Upper lobe of left lung (tissue), 6 donors: ENCODE data around the gene GNS. TPM values are rescaled to one million over a fixed set of nuclear protein-coding genes. Genes with fewer than 3 reads are reported as not detected.
A peak's percentile ranks its signal among the peaks of the same experiment; 100 is the strongest.
"Not testable (repeated sequence)": the region's sequence is repeated elsewhere in the genome, so short reads cannot be mapped to it uniquely, and the experiment has no call there.

Experiments
- ATAC-seq, 2 donors: fragments of 200-7000 bp; cut with Tn5 transposase; one replicate each; pipeline ENCODE4 v1.9.1; 2022; ENCODE audit warnings: mild to moderate bottlenecking in 2 of 2, moderate library complexity in 2 of 2; ENCODE audit not compliant: low FRiP score in 2 of 2
- DNase-seq, 2 donors: peaks; one replicate each; pipeline ENCODE4 v3.0.0-alpha.2; 2019 to 2020
- H3K27ac ChIP-seq, 4 donors: fragments of 200-600 bp; sonication (generic); one replicate each; pipeline ENCODE4 v1.5.1; 2016 to 2019
- H3K27me3 ChIP-seq, 4 donors: fragments of 200-600 bp; sonication (generic); one replicate each; pipeline ENCODE4 v1.5.1; 2017 to 2019
- H3K36me3 ChIP-seq, 4 donors: fragments of 200-600 bp; sonication (generic); one replicate each; pipeline ENCODE4 v1.5.1; 2016 to 2019
- H3K4me1 ChIP-seq, 4 donors: fragments of 200-600 bp; sonication (generic); one replicate each; pipeline ENCODE4 v1.5.1; 2018 to 2019
- H3K4me3 ChIP-seq, 4 donors: fragments of 200-600 bp; sonication (generic); one replicate each; pipeline ENCODE4 v1.5.1; 2017 to 2019; ENCODE audit warnings: mild to moderate bottlenecking in 2 of 4, moderate library complexity in 1 of 4
- H3K9me3 ChIP-seq, 4 donors: fragments of 200-600 bp; sonication (generic); one replicate each; pipeline ENCODE4 v1.5.1; 2018 to 2019
- EP300 ChIP-seq, 4 donors: sonication (generic); formaldehyde crosslinking; IDR thresholded peaks; one replicate each; pipeline ENCODE4 v1.5.1; 2017; ENCODE audit warnings: antibody characterized with exemption in 4 of 4, control low read depth in 2 of 4
- POLR2A ChIP-seq, 4 donors: fragments of 450-650 bp; IDR thresholded peaks; one replicate each; pipeline ENCODE4 v1.5.1; 2016 to 2017; ENCODE audit warnings: antibody characterized with exemption in 4 of 4, mild to moderate bottlenecking in 2 of 4
- POLR2AphosphoS5 ChIP-seq, 2 donors: sonication (generic); formaldehyde crosslinking; IDR thresholded peaks; one replicate each; pipeline ENCODE4 v1.5.1; 2017; ENCODE audit warnings: antibody characterized with exemption in 2 of 2
- WGBS, 2 donors: methylation state at CpG; one replicate each; pipeline ENCODE4 v1.1.5; 2017 to 2018; 5-methylcytosine and 5-hydroxymethylcytosine counted together
- total RNA-seq, 6 donors: library from RNA; depleted of rRNA in 4 of 6; stranded (reverse); fragments of >200 nt in 4 of 6; gene quantifications; one replicate each; pipeline versions ENCODE4 v1.1.0 to v1.2.1, GENCODE V29; 2016 to 2021
- TF ChIP-seq, protein P1 (sequence below), 6 experiments: fragments of 450-650 bp in 4 of 6; fragments of 200-600 bp in 2 of 6; sonication (generic) in 2 of 6; IDR thresholded peaks; one replicate each; pipeline ENCODE4 v1.5.1; 2016 to 2019; ENCODE audit warnings: antibody characterized with exemption in 6 of 6
- donor health status: DM: no; HTN: no; CAD: no; lungs with moderate emphysema.
- donor health status: DM: no; HTN: yes; CAD: no; lungs with severe emphysema.

The GNS gene
- total RNA-seq, 6 donors from 2014 or later, result 43.0 to 201 (median 135) TPM

DNA sequence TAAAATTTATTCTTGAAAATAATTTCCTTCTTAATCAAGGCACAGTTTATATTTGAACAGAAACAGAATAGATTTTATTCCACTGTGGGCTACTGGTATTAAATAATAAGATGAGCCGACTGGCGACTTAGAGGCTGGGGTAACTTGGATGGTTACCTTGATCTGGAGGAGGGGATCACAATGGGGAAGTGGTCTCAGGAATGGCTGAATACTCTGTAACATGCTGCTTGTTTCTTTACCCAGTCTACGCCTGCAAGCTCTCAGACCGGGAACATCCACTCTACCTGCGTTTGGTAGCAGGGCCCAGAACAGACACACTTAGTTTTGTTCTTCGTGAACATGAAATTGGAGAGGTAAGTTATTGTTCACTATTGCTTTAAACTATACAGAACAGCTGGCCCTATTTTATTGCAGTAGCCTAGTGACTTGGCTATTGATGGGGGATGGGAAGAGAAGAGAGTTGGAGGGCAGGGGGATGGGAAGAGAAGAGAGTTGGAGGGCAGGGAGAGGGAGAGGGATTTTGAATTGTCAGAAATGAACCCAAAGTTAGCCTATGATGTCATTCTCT is 67.9 kb downstream of the GNS start:
- H3K27ac ChIP-seq, result no peak overlapping the region
- TF ChIP-seq POLR2A (IDR thresholded peaks at IDR 0.05) (no peak), POLR2AphosphoS5 (IDR thresholded peaks at IDR 0.05) (no peak), EP300 (IDR thresholded peaks at IDR 0.05) (no peak)
- TF ChIP-seq, protein P1, sequence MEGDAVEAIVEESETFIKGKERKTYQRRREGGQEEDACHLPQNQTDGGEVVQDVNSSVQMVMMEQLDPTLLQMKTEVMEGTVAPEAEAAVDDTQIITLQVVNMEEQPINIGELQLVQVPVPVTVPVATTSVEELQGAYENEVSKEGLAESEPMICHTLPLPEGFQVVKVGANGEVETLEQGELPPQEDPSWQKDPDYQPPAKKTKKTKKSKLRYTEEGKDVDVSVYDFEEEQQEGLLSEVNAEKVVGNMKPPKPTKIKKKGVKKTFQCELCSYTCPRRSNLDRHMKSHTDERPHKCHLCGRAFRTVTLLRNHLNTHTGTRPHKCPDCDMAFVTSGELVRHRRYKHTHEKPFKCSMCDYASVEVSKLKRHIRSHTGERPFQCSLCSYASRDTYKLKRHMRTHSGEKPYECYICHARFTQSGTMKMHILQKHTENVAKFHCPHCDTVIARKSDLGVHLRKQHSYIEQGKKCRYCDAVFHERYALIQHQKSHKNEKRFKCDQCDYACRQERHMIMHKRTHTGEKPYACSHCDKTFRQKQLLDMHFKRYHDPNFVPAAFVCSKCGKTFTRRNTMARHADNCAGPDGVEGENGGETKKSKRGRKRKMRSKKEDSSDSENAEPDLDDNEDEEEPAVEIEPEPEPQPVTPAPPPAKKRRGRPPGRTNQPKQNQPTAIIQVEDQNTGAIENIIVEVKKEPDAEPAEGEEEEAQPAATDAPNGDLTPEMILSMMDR (IDR thresholded peaks at IDR 0.05), result no peak
- ATAC-seq, result no peak
- no peak for DNase-seq
- peaks cover 16 to 26% (median 19%) of the 10 kb centered on the region in 4 donors for H3K4me1 ChIP-seq
- H3K4me3 ChIP-seq, result no peak overlapping the region
- 89 to 91% methylated on average over 6 of the region's 6 CpGs for WGBS, 2 donors
- H3K36me3 ChIP-seq, result peaks cover 0 to 62% (median 14%) of the 10 kb centered on the region in 4 donors
- no peaks in the 10 kb centered on the region for H3K27me3 ChIP-seq
- H3K9me3 ChIP-seq, result no peaks in the 10 kb centered on the region

DNA sequence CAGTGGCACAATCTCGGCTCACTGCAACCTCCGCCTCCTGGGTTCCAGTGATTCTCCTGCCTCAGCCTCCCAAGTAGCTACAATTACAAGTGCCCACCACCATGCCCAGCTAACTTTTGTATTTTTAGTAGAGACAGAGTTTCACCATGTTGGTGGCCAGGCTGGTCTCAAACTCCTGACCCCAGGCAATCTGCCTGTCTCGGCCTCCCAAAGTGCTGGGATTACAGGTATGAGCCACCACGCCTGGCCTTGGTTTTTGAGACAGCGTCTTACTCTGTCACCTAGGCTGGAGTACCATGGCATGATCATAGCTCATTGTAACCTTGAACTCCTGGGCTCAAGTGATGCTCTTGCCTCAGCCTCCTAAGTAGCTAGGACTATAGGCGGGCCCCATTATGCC is 69.0 kb downstream of the GNS start:
- not testable (repeated sequence) for H3K4me3 ChIP-seq, H3K9me3 ChIP-seq, ATAC-seq, H3K27me3 ChIP-seq, H3K27ac ChIP-seq, DNase-seq
- Histone ChIP-seq H3K4me1 (peaks cover 7 to 23% (median 15%) of the 10 kb centered on the region in 4 donors), H3K36me3 (peaks cover 4 to 62% (median 21%) of the 10 kb centered on the region in 4 donors)
- WGBS, 2 donors, result 97% methylated on average over 6 of the region's 6 CpGs

DNA sequence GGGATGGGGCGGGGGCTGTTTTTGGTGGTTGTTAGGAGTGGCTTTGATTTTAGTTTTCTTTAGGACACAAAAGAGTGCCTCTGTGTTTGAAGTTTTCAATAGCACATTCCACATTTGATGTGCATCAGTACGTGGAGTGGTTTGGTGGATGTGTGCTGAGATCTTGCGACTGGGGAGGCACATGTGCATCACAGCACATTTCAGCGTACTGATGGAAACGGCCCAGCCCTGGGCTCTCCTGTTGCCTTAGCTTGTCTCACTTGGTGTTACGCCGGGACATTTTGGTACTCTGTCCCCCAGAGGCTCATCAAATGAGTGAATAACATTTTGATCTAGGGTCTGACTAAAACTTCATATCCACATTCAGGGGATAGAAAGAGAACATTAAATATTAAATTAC is 70.5 kb downstream of the GNS start:
- no peak overlapping the region for H3K4me3 ChIP-seq
- H3K9me3 ChIP-seq, result no peaks in the 10 kb centered on the region
- DNase-seq, result no peak
- no peak for ATAC-seq
- peaks cover 5 to 27% (median 17%) of the 10 kb centered on the region in 4 donors for H3K4me1 ChIP-seq
- H3K36me3 ChIP-seq, result peaks cover 4 to 54% (median 18%) of the 10 kb centered on the region in 4 donors
- no peak for TF ChIP-seq POLR2A (IDR thresholded peaks at IDR 0.05)
- no peak for TF ChIP-seq EP300 (IDR thresholded peaks at IDR 0.05)
- TF ChIP-seq, protein P1 (IDR thresholded peaks at IDR 0.05), result no peak
- H3K27ac ChIP-seq, result no peak overlapping the region
- no peaks in the 10 kb centered on the region for H3K27me3 ChIP-seq
- 92 to 94% methylated on average over 7 of the region's 7 CpGs for WGBS, 2 donors

DNA sequence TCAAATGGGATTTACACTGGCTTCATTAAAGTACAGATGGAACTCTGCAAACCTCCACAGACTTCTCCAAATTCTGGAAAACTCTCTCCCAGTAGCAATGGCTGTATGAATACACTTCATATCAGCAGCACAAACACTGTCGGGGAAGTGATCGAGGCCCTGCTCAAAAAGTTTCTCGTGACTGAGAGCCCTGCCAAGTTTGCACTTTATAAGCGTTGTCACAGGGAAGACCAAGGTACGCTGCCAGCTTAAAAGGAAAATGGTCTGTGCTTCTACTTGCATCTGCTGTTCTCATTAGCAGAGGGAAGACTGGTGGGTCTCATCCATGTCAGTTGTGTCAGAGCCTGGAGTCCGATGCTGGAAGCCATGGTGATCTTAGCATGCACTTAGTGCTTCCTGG is 71.0 kb downstream of the GNS start:
- Histone ChIP-seq H3K9me3 (no peaks in the 10 kb centered on the region), H3K4me3 (no peak overlapping the region), H3K27ac (peak overlapping the region in 2 of 4 donors; percentile 42 to 46), H3K27me3 (no peaks in the 10 kb centered on the region), H3K36me3 (peaks cover 4 to 49% (median 16%) of the 10 kb centered on the region in 4 donors), H3K4me1 (peaks cover 9 to 32% (median 22%) of the 10 kb centered on the region in 4 donors)
- no peak for TF ChIP-seq EP300 (IDR thresholded peaks at IDR 0.05)
- TF ChIP-seq POLR2A (IDR thresholded peaks at IDR 0.05), result no peak
- no peak for TF ChIP-seq POLR2AphosphoS5 (IDR thresholded peaks at IDR 0.05)
- TF ChIP-seq, protein P1 (IDR thresholded peaks at IDR 0.05), result no peak
- WGBS, 2 donors, result 50 to 64% methylated on average over 5 to 6 of the region's 6 CpGs
- peak in 1 of 2 donors; percentile 37 for DNase-seq
- ATAC-seq, result no peak

DNA sequence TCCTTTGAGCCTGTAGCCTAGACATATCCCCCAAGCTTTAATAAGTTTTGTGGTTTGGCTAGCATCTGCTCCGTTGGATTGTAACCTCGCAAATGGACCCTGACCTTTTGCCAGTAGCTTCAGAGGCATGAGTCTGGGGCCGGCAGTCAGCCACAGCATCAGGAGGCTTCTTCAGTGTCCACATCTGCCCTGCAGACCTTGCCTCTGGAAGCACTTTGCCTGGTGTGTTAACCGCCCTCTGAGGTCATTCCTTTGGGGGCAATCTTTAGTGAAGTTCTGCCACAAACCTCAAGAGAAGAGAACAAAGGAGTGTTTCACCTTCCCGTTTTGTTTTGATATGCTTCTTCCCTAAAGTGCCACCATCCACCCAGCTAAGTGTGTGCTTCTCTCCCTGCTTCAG is 71.4 kb downstream of the GNS start:
- peak in 1 of 2 donors; percentile 42 for ATAC-seq
- no peak for TF ChIP-seq EP300 (IDR thresholded peaks at IDR 0.05)
- TF ChIP-seq POLR2A (IDR thresholded peaks at IDR 0.05), result no peak
- TF ChIP-seq, protein P1 (IDR thresholded peaks at IDR 0.05), result no peak
- TF ChIP-seq POLR2AphosphoS5 (IDR thresholded peaks at IDR 0.05), result no peak
- peaks cover 13 to 36% (median 26%) of the 10 kb centered on the region in 4 donors for H3K4me1 ChIP-seq

More for the DNA sequence above, 71.4 kb downstream of the GNS start:
- Histone ChIP-seq H3K36me3 (peaks cover 4 to 47% (median 16%) of the 10 kb centered on the region in 4 donors), H3K4me3 (no peak overlapping the region), H3K9me3 (no peaks in the 10 kb centered on the region), H3K27me3 (no peaks in the 10 kb centered on the region), H3K27ac (peak overlapping the region in 2 of 4 donors; percentile 42 to 46)
- 41 to 58% methylated on average over 5 of the region's 5 CpGs for WGBS, 2 donors
- no peak for DNase-seq
